ENCODE data around the gene CSF1.

CSF1 gene

GRCh38 chr1:109978761-109979488, 68.3 kb downstream of the CSF1 start:
- no peaks in the 10 kb centered on the region for H3K27me3 ChIP-seq (ENCODE audit: insufficient read depth, poor library complexity, severe bottlenecking)
- no peaks in the 10 kb centered on the region for H3K9me3 ChIP-seq (ENCODE audit: severe bottlenecking)
- TF ChIP-seq CTCF (IDR thresholded peaks at IDR 0.05; ENCODE audit: poor library complexity, severe bottlenecking) = no peak
- DNase-seq (ENCODE audit: low spot score) (no peak), ATAC-seq (ENCODE audit: low read depth) (no peak)
- H3K27ac ChIP-seq (ENCODE audit: poor library complexity, severe bottlenecking) = peak overlapping the region; percentile 38
- H3K36me3 ChIP-seq (ENCODE audit: low read depth) = no peaks in the 10 kb centered on the region
- H3K4me3 ChIP-seq (ENCODE audit: severe bottlenecking) = no peak overlapping the region
- H3K4me1 ChIP-seq (ENCODE audit: insufficient read depth, poor library complexity, severe bottlenecking) = peaks cover 36% of the 10 kb centered on the region

GRCh38 chr1:109979489-109980091, 68.9 kb downstream of the CSF1 start:
- Histone ChIP-seq H3K4me3 (ENCODE audit: severe bottlenecking) (no peak overlapping the region), H3K4me1 (ENCODE audit: insufficient read depth, poor library complexity, severe bottlenecking) (peaks cover 33% of the 10 kb centered on the region), H3K9me3 (ENCODE audit: severe bottlenecking) (no peaks in the 10 kb centered on the region), H3K36me3 (ENCODE audit: low read depth) (no peaks in the 10 kb centered on the region), H3K27me3 (ENCODE audit: insufficient read depth, poor library complexity, severe bottlenecking) (no peaks in the 10 kb centered on the region), H3K27ac (ENCODE audit: poor library complexity, severe bottlenecking) (peak overlapping the region; percentile 38)
- no peak for TF ChIP-seq CTCF (IDR thresholded peaks at IDR 0.05; ENCODE audit: poor library complexity, severe bottlenecking)
- DNase-seq (ENCODE audit: low spot score) = no peak
- no peak for ATAC-seq (ENCODE audit: low read depth)

All from RWPE2 (cell line).